WTC11 (cell line): ENCODE results near the gene MBD6. TPM values are rescaled to one million over a fixed set of nuclear protein-coding genes. Genes with fewer than 3 reads are reported as not detected.

Experiments
- ATAC-seq: fragments of 200-7000 bp; cut with Tn5 transposase; 2 replicates; pipeline ENCODE4 v1.10.0; 2021; ENCODE audit warnings: mild to moderate bottlenecking, moderate library complexity
- CTCF ChIA-PET: fragments of 300-600 bp; sonication (Branson Sonifier 250); formaldehyde crosslinking; loops from one replicate; lab custom pipeline; 2021; ENCODE audit warnings: antibody characterized with exemption; lab: Charles Lee
- POLR2A ChIA-PET: fragments of 350-600 bp; sonication (Branson Sonifier 250); formaldehyde crosslinking; loops from one replicate; lab custom pipeline; 2021; ENCODE audit warnings: antibody characterized with exemption; lab: Charles Lee
- DNase-seq: peaks from one replicate; pipeline ENCODE4 v3.0.0; 2021; ENCODE audit warnings: low spot score
- H3K27ac Mint-ChIP-seq: 2 replicates; pipeline ENCODE4 v1.8.0; 2021; ENCODE audit warnings: mixed read lengths
- H3K27me3 Mint-ChIP-seq: 2 replicates; pipeline ENCODE4 v1.8.0; 2021; ENCODE audit warnings: low read depth, mild to moderate bottlenecking, moderate library complexity, mixed read lengths
- H3K36me3 Mint-ChIP-seq: 2 replicates; pipeline ENCODE4 v1.8.0; 2021; ENCODE audit warnings: mixed read lengths
- H3K4me1 Mint-ChIP-seq: 2 replicates; pipeline ENCODE4 v1.8.0; 2022; ENCODE audit warnings: mixed read lengths
- H3K4me3 Mint-ChIP-seq: 2 replicates; pipeline ENCODE4 v1.8.0; 2021; ENCODE audit warnings: mild to moderate bottlenecking, moderate library complexity, mixed read lengths
- H3K9me3 Mint-ChIP-seq: 2 replicates; pipeline ENCODE4 v1.8.0; 2021; ENCODE audit warnings: mixed read lengths
- CREM ChIP-seq: sonication (generic); formaldehyde crosslinking; IDR thresholded peaks from 2 replicates; pipeline ENCODE4 v1.8.1; 2022; ENCODE audit warnings: mild to moderate bottlenecking, missing genetic modification reagents, moderate library complexity
- FOXJ3 ChIP-seq: sonication (generic); formaldehyde crosslinking; IDR thresholded peaks from 2 replicates; pipeline ENCODE4 v1.9.0; 2021; ENCODE audit warnings: missing genetic modification reagents, mild to moderate bottlenecking, borderline replicate concordance
- GABPB1 ChIP-seq: sonication (generic); formaldehyde crosslinking; IDR thresholded peaks from 2 replicates; pipeline ENCODE4 v1.8.1; 2023; ENCODE audit warnings: mild to moderate bottlenecking, missing genetic modification reagents
- GTF2I ChIP-seq: fragments of 250-450 bp; sonication (Bioruptor Pico); conservative IDR thresholded peaks from 2 replicates; pipeline ENCODE4 v1.4.0; 2021; ENCODE audit warnings: mild to moderate bottlenecking
- NFYB ChIP-seq: sonication (generic); formaldehyde crosslinking; conservative IDR thresholded peaks from 2 replicates; pipeline ENCODE4 v1.8.0; 2022; ENCODE audit warnings: low read depth, missing genetic modification reagents
- NR1H2 ChIP-seq: sonication (generic); formaldehyde crosslinking; IDR thresholded peaks from 2 replicates; pipeline ENCODE4 v1.9.0; 2021; ENCODE audit warnings: mild to moderate bottlenecking, moderate library complexity, missing genetic modification reagents
- OVOL2 ChIP-seq: fragments of 250-450 bp; sonication (Bioruptor Pico); IDR thresholded peaks from 2 replicates; pipeline ENCODE4 v1.9.0; 2021; ENCODE audit warnings: mild to moderate bottlenecking, borderline replicate concordance
- RORB ChIP-seq: fragments of 250-450 bp; sonication (Bioruptor Pico); IDR thresholded peaks from 2 replicates; pipeline ENCODE4 v1.9.0; 2021; ENCODE audit warnings: mild to moderate bottlenecking
- SMAD3 ChIP-seq: sonication (generic); formaldehyde crosslinking; IDR thresholded peaks from 2 replicates; pipeline ENCODE4 v1.8.0; 2022; ENCODE audit warnings: missing genetic modification reagents, mild to moderate bottlenecking, borderline replicate concordance
- SOX15 ChIP-seq: fragments of 250-450 bp; sonication (Bioruptor Pico); IDR thresholded peaks from 2 replicates; pipeline ENCODE4 v1.9.0; 2021; ENCODE audit warnings: mild to moderate bottlenecking
- TP53 ChIP-seq: sonication (generic); formaldehyde crosslinking; IDR thresholded peaks from 2 replicates; pipeline ENCODE4 v1.8.1; 2023; ENCODE audit warnings: mild to moderate bottlenecking, missing genetic modification reagents
- ZBTB21 ChIP-seq: sonication (generic); formaldehyde crosslinking; IDR thresholded peaks from 2 replicates; pipeline ENCODE4 v1.8.1; 2023; ENCODE audit warnings: mild to moderate bottlenecking, missing genetic modification reagents, borderline replicate concordance
- ZNF263 ChIP-seq: sonication (generic); formaldehyde crosslinking; IDR thresholded peaks from 2 replicates; pipeline ENCODE4 v1.8.1; 2022; ENCODE audit warnings: low read depth, mild to moderate bottlenecking, moderate library complexity, missing genetic modification reagents
- ZNF416 ChIP-seq: fragments of 250-450 bp; sonication (Bioruptor Pico); IDR thresholded peaks from 2 replicates; pipeline ENCODE4 v1.9.0; 2021; ENCODE audit warnings: mild to moderate bottlenecking, inconsistent platforms
- total RNA-seq: library from RNA; stranded (reverse); gene quantifications from 3 replicates; pipeline ENCODE4 v1.2.3, GENCODE V29; 2021
- TF ChIP-seq, protein P1 (sequence below): sonication (generic); formaldehyde crosslinking; IDR thresholded peaks from 2 replicates; pipeline ENCODE4 v1.8.0; 2023; ENCODE audit warnings: missing genetic modification reagents
- TF ChIP-seq, protein P2 (sequence below): sonication (generic); formaldehyde crosslinking; IDR thresholded peaks from 2 replicates; pipeline ENCODE4 v1.8.0; 2022; ENCODE audit warnings: mild to moderate bottlenecking, missing genetic modification reagents
- TF ChIP-seq, protein P3 (sequence below): sonication (generic); formaldehyde crosslinking; IDR thresholded peaks from 2 replicates; pipeline ENCODE4 v1.8.0; 2022; ENCODE audit warnings: mild to moderate bottlenecking, missing genetic modification reagents
- TF ChIP-seq, protein P4 (sequence below): sonication (generic); formaldehyde crosslinking; conservative IDR thresholded peaks from 2 replicates; pipeline ENCODE4 v1.8.1; 2022; ENCODE audit warnings: mild to moderate bottlenecking, missing genetic modification reagents
- TF ChIP-seq, protein P5 (sequence below): sonication (generic); formaldehyde crosslinking; IDR thresholded peaks from 2 replicates; pipeline ENCODE4 v1.8.1; 2023; ENCODE audit warnings: mild to moderate bottlenecking, moderate library complexity, missing genetic modification reagents
- TF ChIP-seq, protein P6 (sequence below): sonication (generic); formaldehyde crosslinking; IDR thresholded peaks from 2 replicates; pipeline ENCODE4 v1.8.1; 2022; ENCODE audit warnings: low read depth, mild to moderate bottlenecking, moderate library complexity, missing genetic modification reagents, borderline replicate concordance
- TF ChIP-seq, protein P7 (sequence below): sonication (generic); formaldehyde crosslinking; IDR thresholded peaks from 2 replicates; pipeline ENCODE4 v1.8.1; 2023; ENCODE audit warnings: mild to moderate bottlenecking, missing genetic modification reagents, moderate library complexity
- TF ChIP-seq, protein P8 (sequence below): sonication (generic); formaldehyde crosslinking; IDR thresholded peaks from 2 replicates; pipeline ENCODE4 v1.8.1; 2022; ENCODE audit warnings: mild to moderate bottlenecking, missing genetic modification reagents, moderate library complexity, borderline replicate concordance

Gene MBD6
- total RNA-seq, 1 experiment from 2014 or later, result 46.3 TPM

DNA sequence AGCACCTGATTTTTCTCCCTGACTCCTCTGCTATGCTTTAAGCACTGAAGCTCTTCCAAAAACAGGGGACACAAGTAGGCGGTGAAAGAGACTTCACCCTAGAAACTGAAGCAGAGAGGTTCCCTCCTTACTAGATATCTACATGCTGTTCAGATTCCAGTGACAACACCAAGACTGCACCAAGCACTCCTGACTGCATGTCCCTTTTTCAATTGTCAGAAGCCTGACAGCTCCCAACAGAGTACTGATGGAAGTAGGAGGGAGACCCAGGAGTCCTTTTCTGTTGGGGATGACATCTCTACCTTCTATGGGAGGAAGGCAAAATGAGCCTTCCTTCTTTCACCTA, 13.9 kb downstream of the MBD6 start:
- no peak for TF ChIP-seq OVOL2 (CRISPR knock-in tag)
- TF ChIP-seq, protein P1, sequence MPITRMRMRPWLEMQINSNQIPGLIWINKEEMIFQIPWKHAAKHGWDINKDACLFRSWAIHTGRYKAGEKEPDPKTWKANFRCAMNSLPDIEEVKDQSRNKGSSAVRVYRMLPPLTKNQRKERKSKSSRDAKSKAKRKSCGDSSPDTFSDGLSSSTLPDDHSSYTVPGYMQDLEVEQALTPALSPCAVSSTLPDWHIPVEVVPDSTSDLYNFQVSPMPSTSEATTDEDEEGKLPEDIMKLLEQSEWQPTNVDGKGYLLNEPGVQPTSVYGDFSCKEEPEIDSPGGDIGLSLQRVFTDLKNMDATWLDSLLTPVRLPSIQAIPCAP (CRISPR knock-in tag), result no peak
- TF ChIP-seq, protein P2, sequence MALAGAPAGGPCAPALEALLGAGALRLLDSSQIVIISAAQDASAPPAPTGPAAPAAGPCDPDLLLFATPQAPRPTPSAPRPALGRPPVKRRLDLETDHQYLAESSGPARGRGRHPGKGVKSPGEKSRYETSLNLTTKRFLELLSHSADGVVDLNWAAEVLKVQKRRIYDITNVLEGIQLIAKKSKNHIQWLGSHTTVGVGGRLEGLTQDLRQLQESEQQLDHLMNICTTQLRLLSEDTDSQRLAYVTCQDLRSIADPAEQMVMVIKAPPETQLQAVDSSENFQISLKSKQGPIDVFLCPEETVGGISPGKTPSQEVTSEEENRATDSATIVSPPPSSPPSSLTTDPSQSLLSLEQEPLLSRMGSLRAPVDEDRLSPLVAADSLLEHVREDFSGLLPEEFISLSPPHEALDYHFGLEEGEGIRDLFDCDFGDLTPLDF (CRISPR knock-in tag), result no peak
- no peak for TF ChIP-seq RORB (CRISPR knock-in tag)
- TF ChIP-seq, protein P3, sequence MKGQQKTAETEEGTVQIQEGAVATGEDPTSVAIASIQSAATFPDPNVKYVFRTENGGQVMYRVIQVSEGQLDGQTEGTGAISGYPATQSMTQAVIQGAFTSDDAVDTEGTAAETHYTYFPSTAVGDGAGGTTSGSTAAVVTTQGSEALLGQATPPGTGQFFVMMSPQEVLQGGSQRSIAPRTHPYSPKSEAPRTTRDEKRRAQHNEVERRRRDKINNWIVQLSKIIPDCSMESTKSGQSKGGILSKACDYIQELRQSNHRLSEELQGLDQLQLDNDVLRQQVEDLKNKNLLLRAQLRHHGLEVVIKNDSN (CRISPR knock-in tag), result no peak
- TF ChIP-seq, all 79 proteins: peak for 0
- H3K4me3 Mint-ChIP-seq, result no peak overlapping the region
- CTCF ChIA-PET, result interaction anchor here (1.6 kb wide), 2 partner anchors 10 to 47 kb away, joined by 4 read pairs; partner anchors contain the start of gene DCTN2
- DNase-seq (no peak), ATAC-seq (no peak)
- POLR2A ChIA-PET, result interaction anchor here (0.9 kb wide), 1 partner anchor 8 kb away, joined by 3 read pairs; no protein-coding TSS in a partner anchor
- H3K27ac Mint-ChIP-seq, result no peak overlapping the region
- H3K9me3 Mint-ChIP-seq, result no peaks in the 10 kb centered on the region
- H3K4me1 Mint-ChIP-seq, result peaks cover 12% of the 10 kb centered on the region
- peaks cover 46% of the 10 kb centered on the region for H3K36me3 Mint-ChIP-seq
- no peaks in the 10 kb centered on the region for H3K27me3 Mint-ChIP-seq

DNA sequence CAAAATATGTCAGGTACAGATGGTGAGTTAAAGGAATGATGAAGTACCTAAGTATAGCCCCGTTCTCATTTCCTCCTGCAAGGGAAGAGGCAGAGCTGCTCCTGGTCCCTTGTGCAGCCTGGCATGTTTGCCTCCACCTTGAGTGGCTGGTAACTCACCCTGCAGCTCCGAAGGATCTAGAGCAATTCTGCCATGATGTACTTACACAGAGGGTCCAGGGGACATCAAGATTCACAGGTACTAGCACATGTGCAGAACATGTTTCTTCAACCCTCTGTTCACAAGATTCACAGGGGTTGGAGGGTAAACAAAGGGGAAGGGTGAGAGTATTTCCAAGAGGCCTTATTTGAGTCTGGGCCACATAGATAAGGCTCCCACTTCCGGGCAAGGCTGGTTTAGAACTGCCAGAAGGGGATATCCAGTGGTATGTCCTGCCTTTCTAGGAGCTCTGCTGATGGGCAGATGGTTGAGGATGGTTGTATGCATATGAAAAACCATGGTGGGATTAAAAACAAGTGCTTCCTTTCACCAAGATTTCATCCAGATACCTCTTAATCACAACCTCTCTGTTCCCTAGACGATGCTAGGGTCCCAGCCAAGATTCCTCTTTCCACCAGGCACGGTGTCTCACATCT, 16.6 kb downstream of the MBD6 start:
- Mint-ChIP-seq H3K4me1 (peaks cover 12% of the 10 kb centered on the region), H3K36me3 (peaks cover 24% of the 10 kb centered on the region), H3K9me3 (no peaks in the 10 kb centered on the region), H3K27me3 (no peaks in the 10 kb centered on the region), H3K27ac (no peak overlapping the region), H3K4me3 (no peak overlapping the region)
- CTCF ChIA-PET, result interaction anchor here (1.1 kb wide), 1 partner anchor 188 kb away, joined by 3 read pairs; no protein-coding TSS in a partner anchor
- POLR2A ChIA-PET, result no interaction called here
- TF ChIP-seq SMAD3 (CRISPR knock-in tag), result no peak
- no peak for TF ChIP-seq TP53 (CRISPR knock-in tag)
- TF ChIP-seq NR1H2 (CRISPR knock-in tag), result no peak
- no peak for TF ChIP-seq ZNF263
- no peak for TF ChIP-seq ZNF416
- TF ChIP-seq NFYB, result no peak
- no peak for TF ChIP-seq SOX15
- TF ChIP-seq CREM (CRISPR knock-in tag), result no peak
- TF ChIP-seq, protein P4, sequence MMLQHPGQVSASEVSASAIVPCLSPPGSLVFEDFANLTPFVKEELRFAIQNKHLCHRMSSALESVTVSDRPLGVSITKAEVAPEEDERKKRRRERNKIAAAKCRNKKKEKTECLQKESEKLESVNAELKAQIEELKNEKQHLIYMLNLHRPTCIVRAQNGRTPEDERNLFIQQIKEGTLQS, result no peak
- TF ChIP-seq, protein P5, sequence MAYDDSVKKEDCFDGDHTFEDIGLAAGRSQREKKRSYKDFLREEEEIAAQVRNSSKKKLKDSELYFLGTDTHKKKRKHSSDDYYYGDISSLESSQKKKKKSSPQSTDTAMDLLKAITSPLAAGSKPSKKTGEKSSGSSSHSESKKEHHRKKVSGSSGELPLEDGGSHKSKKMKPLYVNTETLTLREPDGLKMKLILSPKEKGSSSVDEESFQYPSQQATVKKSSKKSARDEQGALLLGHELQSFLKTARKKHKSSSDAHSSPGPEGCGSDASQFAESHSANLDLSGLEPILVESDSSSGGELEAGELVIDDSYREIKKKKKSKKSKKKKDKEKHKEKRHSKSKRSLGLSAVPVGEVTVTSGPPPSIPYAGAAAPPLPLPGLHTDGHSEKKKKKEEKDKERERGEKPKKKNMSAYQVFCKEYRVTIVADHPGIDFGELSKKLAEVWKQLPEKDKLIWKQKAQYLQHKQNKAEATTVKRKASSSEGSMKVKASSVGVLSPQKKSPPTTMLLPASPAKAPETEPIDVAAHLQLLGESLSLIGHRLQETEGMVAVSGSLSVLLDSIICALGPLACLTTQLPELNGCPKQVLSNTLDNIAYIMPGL (CRISPR knock-in tag), result no peak
- no peak for TF ChIP-seq GTF2I (CRISPR knock-in tag)
- TF ChIP-seq GABPB1, result no peak
- TF ChIP-seq, protein P6, sequence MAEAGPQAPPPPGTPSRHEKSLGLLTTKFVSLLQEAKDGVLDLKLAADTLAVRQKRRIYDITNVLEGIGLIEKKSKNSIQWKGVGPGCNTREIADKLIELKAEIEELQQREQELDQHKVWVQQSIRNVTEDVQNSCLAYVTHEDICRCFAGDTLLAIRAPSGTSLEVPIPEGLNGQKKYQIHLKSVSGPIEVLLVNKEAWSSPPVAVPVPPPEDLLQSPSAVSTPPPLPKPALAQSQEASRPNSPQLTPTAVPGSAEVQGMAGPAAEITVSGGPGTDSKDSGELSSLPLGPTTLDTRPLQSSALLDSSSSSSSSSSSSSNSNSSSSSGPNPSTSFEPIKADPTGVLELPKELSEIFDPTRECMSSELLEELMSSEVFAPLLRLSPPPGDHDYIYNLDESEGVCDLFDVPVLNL, result no peak
- TF ChIP-seq, protein P7, sequence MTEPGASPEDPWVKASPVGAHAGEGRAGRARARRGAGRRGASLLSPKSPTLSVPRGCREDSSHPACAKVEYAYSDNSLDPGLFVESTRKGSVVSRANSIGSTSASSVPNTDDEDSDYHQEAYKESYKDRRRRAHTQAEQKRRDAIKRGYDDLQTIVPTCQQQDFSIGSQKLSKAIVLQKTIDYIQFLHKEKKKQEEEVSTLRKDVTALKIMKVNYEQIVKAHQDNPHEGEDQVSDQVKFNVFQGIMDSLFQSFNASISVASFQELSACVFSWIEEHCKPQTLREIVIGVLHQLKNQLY, result no peak
- TF ChIP-seq, protein P8, sequence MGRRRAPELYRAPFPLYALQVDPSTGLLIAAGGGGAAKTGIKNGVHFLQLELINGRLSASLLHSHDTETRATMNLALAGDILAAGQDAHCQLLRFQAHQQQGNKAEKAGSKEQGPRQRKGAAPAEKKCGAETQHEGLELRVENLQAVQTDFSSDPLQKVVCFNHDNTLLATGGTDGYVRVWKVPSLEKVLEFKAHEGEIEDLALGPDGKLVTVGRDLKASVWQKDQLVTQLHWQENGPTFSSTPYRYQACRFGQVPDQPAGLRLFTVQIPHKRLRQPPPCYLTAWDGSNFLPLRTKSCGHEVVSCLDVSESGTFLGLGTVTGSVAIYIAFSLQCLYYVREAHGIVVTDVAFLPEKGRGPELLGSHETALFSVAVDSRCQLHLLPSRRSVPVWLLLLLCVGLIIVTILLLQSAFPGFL (CRISPR knock-in tag), result no peak
- TF ChIP-seq ZBTB21 (CRISPR knock-in tag), result no peak
- no peak for TF ChIP-seq FOXJ3 (CRISPR knock-in tag)
- TF ChIP-seq, all 79 proteins: peak for 0
- ATAC-seq (no peak), DNase-seq (no peak)
